GM12872 (cell line): ENCODE measurements around the gene FOXD2.

Source experiments
- TF ChIP-seq, protein P1 (sequence below): IDR thresholded peaks from 3 replicates; pipeline ENCODE4 v1.5.1; 2011; ENCODE audit warnings: low read depth, mild to moderate bottlenecking, low read length, moderate library complexity; ENCODE audit not compliant: insufficient read depth

The FOXD2 gene

DNA sequence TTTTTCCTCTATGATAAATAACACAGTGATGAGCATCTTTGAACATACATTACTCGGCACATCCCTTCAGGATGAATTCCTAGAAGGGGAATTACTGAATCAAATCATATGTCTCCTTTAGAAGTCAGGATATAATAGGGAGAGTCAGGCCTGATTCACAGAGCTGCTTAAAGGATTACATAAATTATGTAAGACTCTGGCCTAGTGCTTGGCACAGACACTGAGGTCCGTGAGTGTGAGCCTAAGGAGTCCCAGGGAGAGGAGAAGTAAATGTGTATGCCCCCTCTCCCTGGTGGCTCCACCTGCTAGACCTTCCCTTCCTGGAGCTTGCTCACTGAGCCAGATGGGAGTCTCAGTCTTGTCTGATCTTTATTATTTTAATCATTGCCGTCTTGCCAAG, 30.4 kb upstream of the FOXD2 start:
- TF ChIP-seq, protein P1, sequence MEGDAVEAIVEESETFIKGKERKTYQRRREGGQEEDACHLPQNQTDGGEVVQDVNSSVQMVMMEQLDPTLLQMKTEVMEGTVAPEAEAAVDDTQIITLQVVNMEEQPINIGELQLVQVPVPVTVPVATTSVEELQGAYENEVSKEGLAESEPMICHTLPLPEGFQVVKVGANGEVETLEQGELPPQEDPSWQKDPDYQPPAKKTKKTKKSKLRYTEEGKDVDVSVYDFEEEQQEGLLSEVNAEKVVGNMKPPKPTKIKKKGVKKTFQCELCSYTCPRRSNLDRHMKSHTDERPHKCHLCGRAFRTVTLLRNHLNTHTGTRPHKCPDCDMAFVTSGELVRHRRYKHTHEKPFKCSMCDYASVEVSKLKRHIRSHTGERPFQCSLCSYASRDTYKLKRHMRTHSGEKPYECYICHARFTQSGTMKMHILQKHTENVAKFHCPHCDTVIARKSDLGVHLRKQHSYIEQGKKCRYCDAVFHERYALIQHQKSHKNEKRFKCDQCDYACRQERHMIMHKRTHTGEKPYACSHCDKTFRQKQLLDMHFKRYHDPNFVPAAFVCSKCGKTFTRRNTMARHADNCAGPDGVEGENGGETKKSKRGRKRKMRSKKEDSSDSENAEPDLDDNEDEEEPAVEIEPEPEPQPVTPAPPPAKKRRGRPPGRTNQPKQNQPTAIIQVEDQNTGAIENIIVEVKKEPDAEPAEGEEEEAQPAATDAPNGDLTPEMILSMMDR, result no peak

DNA sequence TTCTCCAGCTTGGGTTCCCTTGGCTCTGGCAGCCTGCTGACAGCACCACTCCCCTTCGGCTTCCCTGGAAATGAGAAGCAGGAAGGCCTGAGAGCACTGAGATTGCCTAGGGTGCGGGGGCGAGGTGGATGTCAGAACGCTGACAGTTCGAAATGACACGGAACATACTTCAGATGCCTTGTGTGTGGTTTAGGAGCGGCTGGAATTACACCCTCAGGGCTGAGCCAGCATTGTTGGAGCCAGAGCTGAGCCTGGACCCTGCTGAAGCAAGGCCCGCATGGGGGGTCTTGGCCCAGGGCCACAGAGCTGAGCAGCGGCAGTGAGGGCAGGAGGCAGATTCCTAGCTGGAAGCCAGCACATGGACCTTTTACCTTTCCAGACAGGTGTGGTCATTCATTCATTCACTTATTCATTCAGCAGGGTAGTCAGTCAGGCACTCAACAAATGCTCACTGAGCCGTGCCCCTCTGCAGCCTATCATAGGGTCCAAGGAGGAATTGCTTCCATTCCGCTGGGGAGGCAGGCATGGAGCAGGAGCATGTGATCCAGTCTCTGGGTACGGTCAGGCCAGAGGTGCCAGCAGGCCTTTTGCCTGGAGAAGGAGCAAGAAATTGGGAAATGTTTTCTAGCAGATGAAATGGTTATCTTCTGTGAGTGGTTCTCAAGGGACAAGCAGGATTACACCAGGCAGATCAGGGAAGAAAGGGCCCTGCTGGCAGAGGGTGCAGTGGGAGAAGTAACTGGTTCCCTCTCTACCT, 28.4 kb upstream of the FOXD2 start:
- TF ChIP-seq, protein P1, result no peak

DNA sequence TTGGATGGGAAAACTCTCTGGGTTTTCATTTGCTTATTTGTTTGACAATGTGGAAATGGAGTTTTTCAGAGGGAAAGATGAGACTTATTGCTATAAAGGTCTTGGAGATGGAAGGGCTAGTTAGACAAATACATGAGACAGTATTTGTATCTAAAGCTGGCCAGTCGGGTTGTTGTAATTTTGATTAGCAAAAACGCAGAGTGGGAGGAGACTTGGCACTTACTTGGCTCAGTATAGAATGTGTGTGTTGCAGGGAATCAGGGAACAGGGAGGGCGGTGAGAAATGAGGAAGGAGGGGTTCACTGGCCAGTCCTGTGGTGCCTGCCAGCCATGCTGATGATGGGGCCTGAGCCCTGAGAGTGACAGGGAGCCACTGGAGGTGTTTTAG, 27.8 kb upstream of the FOXD2 start:
- TF ChIP-seq, protein P1, result no peak

DNA sequence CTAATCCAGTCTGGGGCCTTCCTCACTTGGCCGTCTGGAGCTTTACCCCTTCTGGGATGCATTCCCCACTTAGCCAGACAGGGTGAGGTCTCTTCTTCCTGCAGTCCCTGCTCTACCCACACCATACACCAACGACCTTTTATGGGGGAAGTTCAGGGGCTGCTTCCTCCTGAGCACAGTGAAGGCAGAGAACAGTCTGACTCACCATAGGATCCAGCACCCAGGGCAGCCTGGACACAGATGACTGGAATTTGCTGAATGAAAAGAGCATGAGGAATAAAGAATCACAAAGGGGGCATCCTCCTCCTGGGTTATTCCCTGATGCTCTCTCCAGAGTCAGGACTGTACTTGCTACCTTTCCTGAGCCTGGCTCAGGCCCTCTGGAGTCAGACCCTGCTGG, 26.4 kb upstream of the FOXD2 start:
- TF ChIP-seq, protein P1, result no peak

DNA sequence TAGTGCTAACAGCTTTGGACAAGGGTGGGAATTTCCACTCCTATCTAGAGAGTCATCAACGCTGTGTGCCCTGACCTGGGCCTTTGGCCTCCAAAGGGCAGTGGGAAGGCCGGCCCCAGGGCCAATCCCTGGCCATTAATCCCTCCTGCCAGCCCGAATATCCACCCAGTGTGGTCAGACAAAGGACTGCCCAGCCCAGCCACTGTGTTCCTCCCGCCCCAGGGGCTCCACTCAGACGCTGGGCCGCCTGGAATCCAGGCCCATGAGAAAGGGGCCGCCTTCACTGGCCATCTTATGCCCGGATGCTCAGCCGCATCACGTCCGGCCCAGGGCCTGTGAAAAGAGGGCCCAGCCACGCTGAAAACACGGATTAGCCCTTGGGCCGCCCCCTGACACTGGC, 25.4 kb upstream of the FOXD2 start:
- TF ChIP-seq, protein P1, result no peak

DNA sequence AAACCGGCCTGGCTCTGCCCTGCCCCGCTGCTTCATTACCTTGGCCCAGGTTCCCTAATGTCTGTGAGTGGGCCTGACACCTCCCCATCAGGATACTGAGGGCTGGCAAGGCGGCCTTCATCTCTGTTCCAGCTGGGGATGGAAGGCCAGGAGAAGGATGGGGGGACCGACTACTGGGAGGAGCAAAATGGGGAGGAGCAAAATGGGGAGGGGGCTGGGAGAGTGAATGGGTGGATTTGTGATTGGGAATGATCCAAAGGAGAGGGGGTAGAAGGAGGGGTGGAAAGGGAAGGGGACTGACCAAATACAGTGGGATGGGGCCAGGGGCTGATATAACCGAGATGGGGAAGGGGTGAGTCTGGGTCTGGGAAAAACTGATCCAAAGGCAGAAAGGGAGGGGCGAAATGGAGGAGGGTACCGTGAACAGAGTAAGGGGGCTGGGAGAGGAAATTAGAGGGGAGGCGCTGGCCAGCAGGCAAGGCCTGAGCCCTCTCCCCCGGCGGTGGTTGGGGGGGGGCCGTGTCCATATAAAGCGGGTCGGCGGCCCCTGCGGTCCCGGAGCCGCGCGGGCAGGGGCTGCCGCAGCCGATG, 22.0 kb upstream of the FOXD2 start, which contains the start of gene FOXE3:
FOXE3 (plus strand) TSS at position 558 of the 591 bp plus-strand sequence; CDS start at position 589, 31 bp downstream.
- TF ChIP-seq, protein P1, result no peak

DNA sequence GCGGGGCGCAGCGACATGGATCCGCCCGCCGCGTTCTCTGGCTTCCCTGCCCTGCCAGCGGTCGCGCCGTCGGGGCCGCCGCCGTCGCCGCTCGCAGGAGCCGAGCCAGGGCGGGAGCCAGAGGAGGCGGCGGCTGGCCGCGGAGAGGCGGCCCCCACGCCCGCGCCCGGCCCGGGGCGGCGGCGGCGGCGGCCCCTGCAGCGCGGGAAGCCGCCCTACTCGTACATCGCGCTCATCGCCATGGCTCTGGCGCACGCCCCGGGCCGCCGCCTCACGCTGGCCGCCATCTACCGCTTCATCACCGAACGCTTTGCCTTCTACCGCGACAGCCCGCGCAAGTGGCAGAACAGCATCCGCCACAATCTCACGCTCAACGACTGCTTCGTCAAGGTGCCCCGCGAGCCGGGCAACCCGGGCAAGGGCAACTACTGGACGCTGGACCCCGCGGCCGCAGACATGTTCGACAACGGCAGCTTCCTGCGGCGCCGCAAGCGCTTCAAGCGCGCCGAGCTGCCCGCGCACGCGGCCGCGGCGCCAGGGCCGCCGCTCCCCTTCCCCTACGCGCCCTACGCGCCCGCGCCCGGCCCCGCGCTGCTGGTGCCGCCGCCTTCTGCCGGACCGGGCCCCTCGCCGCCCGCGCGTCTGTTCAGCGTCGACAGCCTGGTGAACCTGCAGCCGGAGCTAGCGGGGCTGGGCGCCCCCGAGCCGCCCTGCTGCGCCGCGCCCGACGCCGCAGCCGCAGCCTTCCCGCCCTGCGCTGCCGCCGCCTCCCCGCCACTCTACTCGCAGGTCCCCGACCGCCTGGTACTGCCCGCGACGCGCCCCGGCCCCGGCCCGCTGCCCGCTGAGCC, 21.3 kb upstream of the FOXD2 start:
- TF ChIP-seq, protein P1, result no peak
